ENCODE data around the gene CYP46A1.

The CYP46A1 gene

DNA sequence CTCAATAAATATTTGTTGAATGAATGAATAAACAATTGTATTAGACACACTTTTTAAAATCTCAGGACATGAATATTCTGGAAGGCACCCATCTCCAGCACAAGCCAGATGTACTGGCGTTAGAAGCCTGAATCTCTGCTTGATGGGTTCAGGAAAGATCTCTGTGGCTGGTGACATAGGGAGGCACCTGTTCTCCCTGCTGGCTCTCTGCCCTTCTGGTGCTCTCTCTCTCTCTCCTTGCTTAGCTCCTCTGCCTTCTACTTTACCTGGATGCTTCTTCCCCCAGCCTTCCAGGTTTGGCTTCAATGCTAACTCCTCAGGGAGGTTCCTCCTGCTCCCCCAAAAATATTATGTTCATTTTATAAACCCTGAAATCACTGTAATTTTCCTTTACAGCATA is 1.5 kb downstream of the CYP46A1 start:
- peaks cover 10% of the 10 kb centered on the region for H3K4me1 ChIP-seq (ENCODE audit: control insufficient read depth, insufficient read depth, low read length)
- H3K9ac ChIP-seq (ENCODE audit: low read depth, low read length), result no peak overlapping the region
- H3K4me3 ChIP-seq (ENCODE audit: low read length), result no peak overlapping the region
- no peaks in the 10 kb centered on the region for H3K9me3 ChIP-seq (replicated peaks; ENCODE audit: low read length)
- peaks cover 50% of the 10 kb centered on the region for H3K27me3 ChIP-seq (ENCODE audit: control insufficient read depth, insufficient read depth, low read length)
- no peak overlapping the region for H3K4me2 ChIP-seq (ENCODE audit: low read length)
- H3K36me3 ChIP-seq (ENCODE audit: insufficient read depth, low read length), result no peaks in the 10 kb centered on the region

DNA sequence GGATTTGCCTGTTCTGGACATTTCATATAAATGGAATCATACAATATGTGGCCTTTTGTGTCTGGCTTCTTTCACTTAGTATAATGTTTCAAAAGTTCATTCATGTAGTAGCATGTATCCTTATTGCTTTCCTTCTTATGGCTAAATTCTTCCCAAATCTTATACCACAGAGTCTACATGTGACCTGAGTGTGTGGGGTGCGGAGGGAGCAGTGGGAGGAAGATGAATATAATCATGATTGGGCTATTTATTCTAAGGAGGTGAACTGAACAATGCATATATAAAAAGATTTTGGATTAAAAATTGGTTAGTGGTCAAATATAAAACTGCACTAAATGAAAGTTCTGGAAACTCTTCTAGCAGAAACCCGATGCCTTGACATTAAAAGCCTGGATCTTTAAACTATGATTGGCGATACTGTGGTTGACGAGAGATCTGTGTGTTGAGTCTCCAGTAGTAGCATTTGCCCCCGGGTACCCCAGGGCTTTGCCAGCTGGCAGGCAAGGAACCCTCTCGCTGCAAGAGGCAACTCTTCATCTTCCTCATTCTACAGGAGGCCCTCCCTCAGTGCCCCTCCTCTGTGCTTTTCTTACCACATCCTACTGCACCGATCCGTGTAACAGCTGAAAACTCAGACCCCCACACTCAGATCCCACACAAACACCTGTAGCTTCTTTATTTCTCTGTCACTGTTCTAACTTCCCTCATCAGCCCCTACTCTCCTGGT is 2.6 kb downstream of the CYP46A1 start:
- H3K4me2 ChIP-seq (ENCODE audit: low read length), result no peak overlapping the region
- H3K9me3 ChIP-seq (replicated peaks; ENCODE audit: low read length), result no peaks in the 10 kb centered on the region
- H3K27me3 ChIP-seq (ENCODE audit: control insufficient read depth, insufficient read depth, low read length), result peaks cover 50% of the 10 kb centered on the region
- H3K4me3 ChIP-seq (ENCODE audit: low read length), result no peak overlapping the region
- no peak overlapping the region for H3K9ac ChIP-seq (ENCODE audit: low read depth, low read length)
- no peaks in the 10 kb centered on the region for H3K36me3 ChIP-seq (ENCODE audit: insufficient read depth, low read length)
- peaks cover 10% of the 10 kb centered on the region for H3K4me1 ChIP-seq (ENCODE audit: control insufficient read depth, insufficient read depth, low read length)

DNA sequence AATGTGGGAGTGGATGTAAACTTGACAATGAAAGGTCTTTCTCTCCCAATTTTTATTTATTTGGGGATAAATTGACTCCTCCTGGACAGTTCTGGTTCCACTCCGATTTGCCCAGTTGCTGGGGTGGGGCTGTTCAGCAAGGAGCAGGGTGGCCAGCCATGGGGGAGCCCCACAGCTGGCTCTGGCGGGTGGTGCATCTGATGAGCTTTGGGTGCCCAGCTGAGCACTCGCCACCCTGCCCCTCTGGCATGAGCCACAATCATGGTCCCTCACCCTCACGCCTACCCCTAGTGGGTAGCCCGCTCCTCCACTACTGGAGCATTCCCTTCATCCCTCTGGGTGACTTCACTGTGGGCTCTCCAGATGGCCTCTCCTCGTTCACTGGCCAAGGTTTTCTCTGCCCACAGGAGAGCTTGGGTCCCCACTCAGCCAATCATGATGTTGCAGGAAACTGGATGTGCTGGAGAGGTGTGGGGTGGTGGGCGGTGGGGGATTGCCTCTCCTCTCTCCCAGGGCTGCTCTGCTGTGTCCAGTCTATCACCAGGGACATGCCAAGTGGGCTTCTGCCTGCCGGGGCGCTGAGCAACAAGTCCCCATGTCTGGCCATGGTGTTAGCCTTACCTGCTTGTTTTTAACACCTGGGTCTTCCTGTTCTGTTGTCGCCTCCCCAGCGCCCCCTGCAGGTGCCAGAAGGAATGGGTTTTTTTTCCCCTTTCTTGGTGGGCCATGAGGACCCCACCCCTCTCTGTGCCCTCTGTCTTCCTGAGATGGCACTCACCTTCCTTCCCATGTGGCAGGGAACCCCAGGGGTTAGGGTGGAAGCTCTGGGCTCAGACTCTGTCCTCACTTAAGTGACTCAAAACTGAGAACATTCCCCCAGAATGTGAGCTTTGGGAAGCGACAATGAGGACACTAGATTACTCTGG is 3.4 kb downstream of the CYP46A1 start:
- peaks cover 10% of the 10 kb centered on the region for H3K4me1 ChIP-seq (ENCODE audit: control insufficient read depth, insufficient read depth, low read length)
- H3K4me3 ChIP-seq (ENCODE audit: low read length), result no peak overlapping the region
- no peak overlapping the region for H3K9ac ChIP-seq (ENCODE audit: low read depth, low read length)
- peaks cover 53% of the 10 kb centered on the region for H3K27me3 ChIP-seq (ENCODE audit: control insufficient read depth, insufficient read depth, low read length)
- no peak overlapping the region for H3K4me2 ChIP-seq (ENCODE audit: low read length)
- no peaks in the 10 kb centered on the region for H3K9me3 ChIP-seq (replicated peaks; ENCODE audit: low read length)
- H3K36me3 ChIP-seq (ENCODE audit: insufficient read depth, low read length), result no peaks in the 10 kb centered on the region

DNA sequence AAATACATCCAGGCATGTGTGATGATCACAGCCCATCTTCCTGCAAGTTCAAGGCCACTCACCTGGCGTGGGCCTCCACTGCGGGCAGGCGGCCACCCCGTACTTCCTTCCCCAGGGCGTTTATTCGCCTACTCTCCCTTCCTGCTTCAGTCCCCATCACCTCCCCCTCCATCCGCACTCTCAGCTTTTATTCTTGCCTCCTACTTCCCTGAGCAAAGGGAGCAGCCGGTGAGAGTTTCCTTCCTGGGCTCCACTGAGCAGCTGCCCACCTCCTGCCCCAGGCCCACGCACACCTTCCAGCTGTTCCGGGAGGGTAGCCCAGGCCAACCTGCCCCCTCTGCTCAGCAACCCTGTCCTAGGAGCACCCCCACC is 4.1 kb downstream of the CYP46A1 start:
- no peaks in the 10 kb centered on the region for H3K36me3 ChIP-seq (ENCODE audit: insufficient read depth, low read length)

DNA sequence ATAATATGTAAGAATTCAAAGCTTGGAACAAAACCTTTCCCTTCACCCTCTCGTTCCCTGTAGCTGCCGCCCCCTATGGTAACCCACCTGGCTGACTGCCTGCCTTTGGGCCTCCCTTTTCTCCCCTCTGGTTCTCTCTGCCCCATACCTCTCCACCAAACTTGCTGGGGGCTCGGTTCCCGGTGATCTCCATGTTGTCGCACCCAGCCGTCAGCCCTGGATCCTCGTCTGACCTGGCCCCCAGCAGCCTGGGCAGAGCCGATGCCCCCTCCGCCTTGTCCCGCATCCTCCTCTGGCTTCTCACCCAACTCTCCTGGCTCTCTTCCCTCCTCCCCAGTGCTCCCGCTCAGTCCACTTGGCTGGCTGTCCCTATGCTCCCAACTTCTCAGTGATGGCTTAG is 4.5 kb downstream of the CYP46A1 start:
- Histone ChIP-seq H3K4me2 (ENCODE audit: low read length) (no peak overlapping the region), H3K27me3 (ENCODE audit: control insufficient read depth, insufficient read depth, low read length) (peaks cover 57% of the 10 kb centered on the region), H3K9me3 (replicated peaks; ENCODE audit: low read length) (no peaks in the 10 kb centered on the region), H3K4me1 (ENCODE audit: control insufficient read depth, insufficient read depth, low read length) (peaks cover 4% of the 10 kb centered on the region), H3K36me3 (ENCODE audit: insufficient read depth, low read length) (no peaks in the 10 kb centered on the region), H3K4me3 (ENCODE audit: low read length) (no peak overlapping the region), H3K9ac (ENCODE audit: low read depth, low read length) (no peak overlapping the region)

More for the DNA sequence above, 4.1 kb downstream of the CYP46A1 start:
- Histone ChIP-seq H3K4me1 (ENCODE audit: control insufficient read depth, insufficient read depth, low read length) (peaks cover 6% of the 10 kb centered on the region), H3K27me3 (ENCODE audit: control insufficient read depth, insufficient read depth, low read length) (peaks cover 57% of the 10 kb centered on the region), H3K9ac (ENCODE audit: low read depth, low read length) (no peak overlapping the region), H3K4me2 (ENCODE audit: low read length) (no peak overlapping the region), H3K4me3 (ENCODE audit: low read length) (no peak overlapping the region), H3K9me3 (replicated peaks; ENCODE audit: low read length) (no peaks in the 10 kb centered on the region)

DNA sequence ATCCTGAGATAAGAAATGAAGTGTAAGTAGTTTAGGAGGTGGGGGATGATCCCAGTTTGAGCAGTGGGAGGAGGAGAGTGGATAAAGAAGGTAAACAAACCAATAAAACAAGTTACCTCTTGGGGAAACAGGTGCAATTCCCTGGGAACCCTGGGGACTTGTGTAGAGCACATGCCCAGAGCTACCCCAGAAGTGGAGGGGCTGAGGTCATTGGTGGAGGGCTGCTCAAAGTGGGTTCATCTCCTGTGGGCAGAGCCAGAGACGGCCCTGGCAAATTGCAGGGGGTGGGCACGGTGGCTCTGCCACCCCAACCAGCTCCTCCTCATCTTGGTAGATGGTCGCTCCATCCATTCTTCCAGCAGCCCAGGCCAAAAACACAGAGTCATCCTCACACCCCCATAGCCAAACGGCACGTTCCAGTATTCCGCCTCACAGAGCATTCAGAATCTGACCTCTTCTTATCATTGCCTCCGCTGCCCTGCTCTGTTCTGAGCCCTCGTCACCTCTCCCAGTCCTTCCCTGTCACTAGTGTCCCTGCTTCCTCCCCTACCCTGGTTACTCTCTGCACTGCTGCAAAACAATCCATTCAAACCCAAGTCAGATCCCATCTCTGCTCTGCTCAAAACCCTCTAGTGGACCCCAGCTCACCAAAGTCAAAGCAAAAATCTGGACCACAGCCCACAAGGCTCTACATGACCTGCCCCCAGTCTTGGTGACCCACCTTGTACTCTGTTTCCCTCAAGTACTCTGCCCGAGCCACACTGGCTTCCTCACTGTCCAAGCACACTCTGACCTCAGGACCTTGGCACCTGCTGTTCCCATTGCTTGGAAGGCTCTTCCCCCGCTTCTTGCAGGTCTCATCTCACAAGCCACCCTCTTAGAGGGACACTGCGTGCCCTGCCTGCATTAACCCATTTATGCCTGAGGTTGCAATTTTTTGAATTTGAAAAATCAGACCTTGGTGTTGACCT is 5.5 kb downstream of the CYP46A1 start:
- Histone ChIP-seq H3K27me3 (ENCODE audit: control insufficient read depth, insufficient read depth, low read length) (peaks cover 61% of the 10 kb centered on the region), H3K9me3 (replicated peaks; ENCODE audit: low read length) (no peaks in the 10 kb centered on the region), H3K4me1 (ENCODE audit: control insufficient read depth, insufficient read depth, low read length) (peaks cover 3% of the 10 kb centered on the region), H3K4me2 (ENCODE audit: low read length) (no peak overlapping the region), H3K4me3 (ENCODE audit: low read length) (no peak overlapping the region), H3K9ac (ENCODE audit: low read depth, low read length) (no peak overlapping the region), H3K36me3 (ENCODE audit: insufficient read depth, low read length) (no peaks in the 10 kb centered on the region)

DNA sequence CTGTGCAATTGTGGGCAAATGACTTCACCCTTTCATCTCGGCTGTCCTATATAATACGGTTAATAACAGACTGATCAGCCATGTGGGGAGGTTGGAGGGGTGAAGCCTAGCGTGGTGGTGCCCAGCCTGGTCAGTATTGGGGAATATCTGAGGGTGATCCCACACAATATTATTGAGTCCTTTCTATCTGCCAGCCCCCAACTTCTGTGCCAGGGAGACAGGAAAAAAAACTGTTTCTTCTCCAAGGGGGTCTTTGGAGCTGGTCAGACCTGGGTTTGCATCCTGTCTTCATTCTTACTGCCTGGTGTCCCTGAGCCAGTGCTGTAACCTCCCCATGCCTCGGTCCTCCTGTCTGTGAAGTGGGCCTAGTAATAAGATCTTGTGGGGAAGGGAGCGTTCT is 6.5 kb downstream of the CYP46A1 start:
- H3K27me3 ChIP-seq (ENCODE audit: control insufficient read depth, insufficient read depth, low read length), result peaks cover 57% of the 10 kb centered on the region

DNA sequence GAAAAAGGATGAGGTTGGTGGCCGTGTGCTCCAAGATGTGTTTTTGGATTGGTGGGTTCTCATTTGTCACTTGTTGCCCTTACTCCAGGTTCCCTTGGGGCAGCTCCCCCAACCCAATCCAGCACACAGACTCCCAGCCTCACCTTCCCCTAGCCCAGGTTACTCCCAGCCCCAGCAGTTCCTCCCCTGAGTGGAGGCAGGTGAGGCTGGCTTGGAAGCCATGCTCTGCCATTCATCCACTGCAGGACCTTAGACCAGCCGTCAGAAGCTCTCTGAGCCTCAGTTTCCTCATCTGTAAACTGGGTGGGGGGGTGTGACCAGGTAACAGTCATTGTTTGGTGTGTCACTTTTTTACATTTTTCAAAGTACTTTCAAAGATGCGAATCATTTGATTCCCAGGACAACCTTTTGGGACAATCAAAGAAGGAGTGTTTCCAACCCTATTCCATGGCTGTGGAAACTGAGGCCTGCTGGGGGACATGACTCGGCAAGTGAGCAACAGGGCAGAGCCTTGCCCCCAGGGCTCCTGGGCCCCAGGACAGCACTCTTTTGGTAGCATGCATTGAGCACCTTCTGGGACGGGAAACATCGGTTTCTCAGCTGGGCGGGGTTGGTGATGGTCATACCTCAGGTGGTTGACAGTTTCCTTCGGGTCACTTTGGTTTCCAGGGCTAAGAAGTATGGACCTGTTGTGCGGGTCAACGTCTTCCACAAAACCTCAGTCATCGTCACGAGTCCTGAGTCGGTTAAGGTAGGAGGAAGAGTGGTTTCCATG is 7.2 kb downstream of the CYP46A1 start:
- H3K27me3 ChIP-seq (ENCODE audit: control insufficient read depth, insufficient read depth, low read length), result peaks cover 55% of the 10 kb centered on the region
- H3K4me2 ChIP-seq (ENCODE audit: low read length), result no peak overlapping the region
- no peaks in the 10 kb centered on the region for H3K36me3 ChIP-seq (ENCODE audit: insufficient read depth, low read length)
- H3K9me3 ChIP-seq (replicated peaks; ENCODE audit: low read length), result no peaks in the 10 kb centered on the region
- H3K4me1 ChIP-seq (ENCODE audit: control insufficient read depth, insufficient read depth, low read length), result no peaks in the 10 kb centered on the region
- no peak overlapping the region for H3K4me3 ChIP-seq (ENCODE audit: low read length)
- H3K9ac ChIP-seq (ENCODE audit: low read depth, low read length), result no peak overlapping the region

More for the DNA sequence above, 6.5 kb downstream of the CYP46A1 start:
- Histone ChIP-seq H3K4me1 (ENCODE audit: control insufficient read depth, insufficient read depth, low read length) (no peaks in the 10 kb centered on the region), H3K9ac (ENCODE audit: low read depth, low read length) (no peak overlapping the region), H3K36me3 (ENCODE audit: insufficient read depth, low read length) (no peaks in the 10 kb centered on the region), H3K4me2 (ENCODE audit: low read length) (no peak overlapping the region), H3K4me3 (ENCODE audit: low read length) (no peak overlapping the region), H3K9me3 (replicated peaks; ENCODE audit: low read length) (no peaks in the 10 kb centered on the region)

DNA sequence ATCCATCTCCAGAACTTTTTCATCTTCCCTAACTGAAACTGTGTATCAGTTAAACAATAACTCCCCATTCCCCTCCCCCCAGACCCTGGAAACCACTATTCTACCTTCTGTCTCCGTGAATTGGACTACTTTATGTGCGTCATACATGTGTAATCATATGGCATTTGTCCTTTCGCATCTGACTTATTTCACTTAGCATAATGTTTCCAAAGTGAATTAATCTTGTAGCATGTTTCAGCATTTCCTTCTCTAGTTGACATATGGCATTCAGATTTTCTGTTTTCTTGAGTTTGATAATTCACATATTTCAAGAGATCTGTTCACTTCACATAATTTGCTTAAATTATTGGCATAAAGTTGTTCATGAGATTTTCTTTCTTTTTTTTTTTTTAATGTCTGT is 9.8 kb downstream of the CYP46A1 start:
- Histone ChIP-seq H3K4me2 (ENCODE audit: low read length) (no peak overlapping the region), H3K9ac (ENCODE audit: low read depth, low read length) (no peak overlapping the region), H3K4me1 (ENCODE audit: control insufficient read depth, insufficient read depth, low read length) (no peaks in the 10 kb centered on the region), H3K4me3 (ENCODE audit: low read length) (no peak overlapping the region), H3K9me3 (replicated peaks; ENCODE audit: low read length) (no peaks in the 10 kb centered on the region), H3K27me3 (ENCODE audit: control insufficient read depth, insufficient read depth, low read length) (peaks cover 58% of the 10 kb centered on the region), H3K36me3 (ENCODE audit: insufficient read depth, low read length) (no peaks in the 10 kb centered on the region)

DNA sequence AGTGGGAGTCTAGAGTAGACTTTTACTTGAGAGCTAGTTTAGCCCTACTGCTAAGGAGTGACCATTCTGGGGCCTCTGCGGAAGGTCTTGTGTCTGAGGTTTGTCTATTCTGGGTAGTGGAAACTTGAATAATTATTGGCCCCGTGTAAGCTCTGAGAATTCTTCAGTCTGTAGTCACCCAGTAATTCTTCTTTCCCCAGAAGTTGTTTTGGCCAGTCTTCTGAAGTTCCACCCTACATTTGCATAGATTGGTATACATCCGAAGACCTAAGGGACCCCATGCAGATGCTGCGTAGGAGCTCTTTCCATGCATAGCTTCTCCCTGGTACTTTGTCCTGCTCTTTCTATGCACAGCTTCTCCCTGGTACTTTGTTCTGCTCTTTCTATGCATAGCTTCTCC is 12.8 kb downstream of the CYP46A1 start:
- Histone ChIP-seq H3K4me1 (ENCODE audit: control insufficient read depth, insufficient read depth, low read length) (no peaks in the 10 kb centered on the region), H3K36me3 (ENCODE audit: insufficient read depth, low read length) (no peaks in the 10 kb centered on the region), H3K9me3 (replicated peaks; ENCODE audit: low read length) (no peaks in the 10 kb centered on the region), H3K4me2 (ENCODE audit: low read length) (no peak overlapping the region), H3K4me3 (ENCODE audit: low read length) (no peak overlapping the region), H3K27me3 (ENCODE audit: control insufficient read depth, insufficient read depth, low read length) (peaks cover 38% of the 10 kb centered on the region), H3K9ac (ENCODE audit: low read depth, low read length) (no peak overlapping the region)

All from skeletal muscle satellite cell (primary cell).